ENCODE results near the gene IRF2BPL. TPM values are rescaled to one million over a fixed set of nuclear protein-coding genes. Genes with fewer than 3 reads are reported as not detected.

The IRF2BPL gene
- total RNA-seq, 1 donor from 2014 or later: 23.3 TPM

DNA sequence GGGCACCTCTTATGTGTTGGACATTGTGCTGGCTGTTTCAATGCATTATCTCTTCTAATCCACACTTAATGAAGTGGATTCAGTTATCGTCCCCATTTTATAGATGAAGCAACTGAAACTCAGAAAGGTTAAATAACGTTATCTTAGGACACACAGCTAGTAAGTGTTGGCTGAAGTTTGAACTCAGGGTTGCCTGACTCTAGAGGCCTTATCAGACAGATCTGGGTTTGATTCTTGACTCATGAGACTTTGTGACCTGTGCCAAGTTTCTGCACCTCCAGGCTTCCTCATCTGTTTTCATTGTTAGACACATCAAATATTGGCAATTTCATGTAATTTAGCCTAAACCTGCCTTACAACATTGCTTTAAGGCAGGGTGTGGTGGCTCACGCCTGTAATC is 18.2 kb upstream of the IRF2BPL start:
- Mint-ChIP-seq H3K4me3 (ENCODE audit: unreplicated experiment) (no peak overlapping the region), H3K9me3 (ENCODE audit: unreplicated experiment) (peaks cover 6% of the 10 kb centered on the region)

GRCh38 chr14:77045238-77046162 is 17.0 kb upstream of the IRF2BPL start:
- DNase-seq: no peak
- Mint-ChIP-seq H3K27ac (ENCODE audit: unreplicated experiment) (no peak overlapping the region), H3K9me3 (ENCODE audit: unreplicated experiment) (peaks cover 7% of the 10 kb centered on the region), H3K4me1 (ENCODE audit: low read depth, unreplicated experiment) (peaks cover 46% of the 10 kb centered on the region), H3K27me3 (ENCODE audit: unreplicated experiment) (no peaks in the 10 kb centered on the region), H3K4me3 (ENCODE audit: unreplicated experiment) (no peak overlapping the region), H3K36me3 (ENCODE audit: unreplicated experiment) (no peaks in the 10 kb centered on the region)
- no peak for TF ChIP-seq CTCF (IDR thresholded peaks at IDR 0.05; ENCODE audit: partially characterized antibody, unreplicated experiment)

More for the DNA sequence above, 18.2 kb upstream of the IRF2BPL start:
- no peak overlapping the region for H3K27ac Mint-ChIP-seq (ENCODE audit: unreplicated experiment)
- TF ChIP-seq CTCF (IDR thresholded peaks at IDR 0.05; ENCODE audit: partially characterized antibody, unreplicated experiment): no peak
- no peaks in the 10 kb centered on the region for H3K27me3 Mint-ChIP-seq (ENCODE audit: unreplicated experiment)
- no peaks in the 10 kb centered on the region for H3K36me3 Mint-ChIP-seq (ENCODE audit: unreplicated experiment)
- no peak for DNase-seq
- H3K4me1 Mint-ChIP-seq (ENCODE audit: low read depth, unreplicated experiment): peaks cover 34% of the 10 kb centered on the region

DNA sequence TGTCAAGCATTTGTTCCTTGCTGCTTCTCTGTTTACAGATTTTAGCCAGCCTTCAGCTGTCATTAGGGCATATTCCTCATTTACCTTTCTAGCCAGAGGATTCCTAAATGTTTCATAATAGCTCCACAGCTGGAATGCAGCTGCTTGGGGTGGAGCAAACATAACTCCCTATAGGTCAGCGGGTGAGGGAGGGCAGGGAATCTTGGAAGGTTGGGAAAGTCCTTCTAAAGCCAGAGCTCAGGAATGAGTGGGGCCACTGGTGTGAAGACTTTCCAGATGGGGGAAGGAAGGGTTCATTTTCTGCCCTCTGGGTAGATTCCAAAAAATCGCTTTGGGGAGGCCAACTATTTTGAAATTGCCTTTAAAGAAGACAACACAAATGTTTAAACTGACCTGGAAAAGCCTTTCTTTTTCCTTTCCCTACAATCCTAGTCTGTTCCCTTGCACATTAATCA is 16.3 kb upstream of the IRF2BPL start:
- Mint-ChIP-seq H3K9me3 (ENCODE audit: unreplicated experiment) (peaks cover 7% of the 10 kb centered on the region), H3K27ac (ENCODE audit: unreplicated experiment) (peak overlapping the region; percentile 48), H3K27me3 (ENCODE audit: unreplicated experiment) (no peaks in the 10 kb centered on the region), H3K4me3 (ENCODE audit: unreplicated experiment) (no peak overlapping the region), H3K4me1 (ENCODE audit: low read depth, unreplicated experiment) (peaks cover 44% of the 10 kb centered on the region), H3K36me3 (ENCODE audit: unreplicated experiment) (no peaks in the 10 kb centered on the region)
- no peak for DNase-seq
- TF ChIP-seq CTCF (IDR thresholded peaks at IDR 0.05; ENCODE audit: partially characterized antibody, unreplicated experiment): no peak

DNA sequence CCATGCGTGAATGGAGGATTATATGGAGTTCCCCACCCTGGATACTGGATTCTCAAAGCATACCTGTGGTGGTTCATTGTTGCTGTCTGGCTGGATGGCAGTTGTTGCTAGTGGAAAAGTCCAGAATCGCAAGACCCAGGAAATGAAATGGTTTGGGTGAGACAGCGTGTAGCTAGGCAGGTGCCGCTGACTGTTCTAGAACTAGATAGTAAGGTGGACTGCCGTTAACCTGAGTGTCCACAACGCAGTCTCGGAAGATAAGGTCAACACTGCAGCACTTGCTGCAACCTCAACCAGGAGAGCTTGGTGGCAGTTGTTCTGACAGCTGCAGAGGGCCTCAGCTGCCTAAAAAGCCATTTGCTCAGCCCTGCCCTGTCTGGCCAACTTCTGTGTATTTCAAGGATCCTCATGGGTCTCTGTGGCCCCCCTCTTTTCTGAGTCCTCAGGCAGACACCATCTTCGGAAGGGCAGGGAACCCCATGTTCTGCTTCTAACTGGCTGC is 15.5 kb upstream of the IRF2BPL start:
- Mint-ChIP-seq H3K27me3 (ENCODE audit: unreplicated experiment) (peaks cover 2% of the 10 kb centered on the region), H3K4me1 (ENCODE audit: low read depth, unreplicated experiment) (peaks cover 51% of the 10 kb centered on the region), H3K4me3 (ENCODE audit: unreplicated experiment) (peak overlapping the region; percentile 30), H3K36me3 (ENCODE audit: unreplicated experiment) (no peaks in the 10 kb centered on the region), H3K27ac (ENCODE audit: unreplicated experiment) (peak overlapping the region; percentile 99), H3K9me3 (ENCODE audit: unreplicated experiment) (peaks cover 10% of the 10 kb centered on the region)
- no peak for DNase-seq
- TF ChIP-seq CTCF (IDR thresholded peaks at IDR 0.05; ENCODE audit: partially characterized antibody, unreplicated experiment): no peak
